ENCODE measurements around the gene NCBP2L. TPM values are rescaled to one million over a fixed set of nuclear protein-coding genes. Genes with fewer than 3 reads are reported as not detected.

Gene NCBP2L
- total and polyA plus RNA-seq, 2 donors (not counting 3 experiments of a cell fraction or from before 2014, with no cell fraction given): not detected

- Histone ChIP-seq H3K9me3 (replicated peaks; ENCODE audit: control insufficient read depth, insufficient read depth, low read length) (no peaks in the 10 kb centered on the region), H4K20me1 (replicated peaks; ENCODE audit: control insufficient read depth, extremely low read depth, insufficient read depth, low read length) (no peaks in the 10 kb centered on the region), H3K4me1 (ENCODE audit: control insufficient read depth, extremely low read depth, insufficient read depth, low read length) (peaks cover under 1% of the 10 kb centered on the region), H3K27me3 (ENCODE audit: control insufficient read depth in 2 of 2, insufficient read depth in 2 of 2, low read length in 2 of 2) (no peaks in the 10 kb centered on the region), H2AFZ (ENCODE audit: low read depth, low read length) (no peak overlapping the region), H3K27ac (ENCODE audit: insufficient read depth, low read depth, low read length) (no peak overlapping the region), H3K4me2 (ENCODE audit: insufficient read depth, low read length) (no peak overlapping the region), H3K79me2 (ENCODE audit: control insufficient read depth, insufficient read depth, low read length) (no peaks in the 10 kb centered on the region), H3K36me3 (ENCODE audit: control insufficient read depth in 2 of 2, extremely low read depth in 1 of 2, insufficient read depth in 2 of 2, low read length in 2 of 2) (no peaks in the 10 kb centered on the region), H3K9ac (replicated peaks; ENCODE audit: extremely low read depth, insufficient read depth, low read length) (no peak overlapping the region), H3K4me3 (replicated peaks in 1 of 3; ENCODE audit: insufficient read depth in 1 of 3, low read depth in 1 of 3, low read length in 3 of 3) (no peak overlapping the region), H3K9me1 (replicated peaks; ENCODE audit: control insufficient read depth, extremely low read depth, insufficient read depth, low read length) (no peaks in the 10 kb centered on the region)
- intact Hi-C loops (cut with micrococcal nuclease): no loop called here
- dilution Hi-C loops (cut with MboI; ENCODE audit: extremely low pct_ligation_motif_present, low sequenced_read_pairs): no loop called here
- ChIA-PET POLR2A (no interaction called here), CTCF (interaction anchor here (1.5 kb wide), 1 partner anchor 28 kb away, joined by 3 read pairs; the partner anchor contains the start of gene TSC22D3)
- no TSS peak for BruUV-seq (replicated peaks)
- DNase-seq (ENCODE audit: low read depth, low spot score) (no peak), FAIRE-seq (no peak)
- TF ChIP-seq MAX (IDR thresholded peaks at IDR 0.05; ENCODE audit: insufficient read depth, insufficient read length) (no peak), POLR2A (IDR thresholded peaks at IDR 0.05; ENCODE audit: low read depth, low read length) (no peak), MYC (IDR thresholded peaks at IDR 0.05; ENCODE audit: low read depth, low read length) (no peak), GATA2 (IDR thresholded peaks at IDR 0.05; ENCODE audit: insufficient read depth, insufficient read length, low read depth, low read length) (no peak), JUN (IDR thresholded peaks at IDR 0.05; ENCODE audit: borderline replicate concordance, insufficient read depth, insufficient read length, low read depth) (no peak), CTCF (IDR thresholded peaks at IDR 0.05; ENCODE audit: extremely low read depth in 1 of 2, insufficient read depth in 1 of 2, low read depth in 1 of 2, low read length in 2 of 2) (no peak), POLR2AphosphoS5 (IDR thresholded peaks at IDR 0.05; ENCODE audit: insufficient read depth, low read depth, low read length) (no peak), FOS (IDR thresholded peaks at IDR 0.05; ENCODE audit: borderline replicate concordance, insufficient read depth, low read length) (no peak), EZH2 (IDR thresholded peaks at IDR 0.05; ENCODE audit: borderline replicate concordance, low read depth, low read length, severe bottlenecking) (no peak)
Measured at GRCh38 chrX:107747596-107748161, 29.9 kb upstream of the NCBP2L start.

Data from endothelial cell of umbilical vein (primary cell).